ENCODE results near the gene ASB3. TPM values are rescaled to one million over a fixed set of nuclear protein-coding genes. Genes with fewer than 3 reads are reported as not detected.

Gene ASB3
- total RNA-seq, 1 experiment from 2014 or later = 11.9 TPM

DNA sequence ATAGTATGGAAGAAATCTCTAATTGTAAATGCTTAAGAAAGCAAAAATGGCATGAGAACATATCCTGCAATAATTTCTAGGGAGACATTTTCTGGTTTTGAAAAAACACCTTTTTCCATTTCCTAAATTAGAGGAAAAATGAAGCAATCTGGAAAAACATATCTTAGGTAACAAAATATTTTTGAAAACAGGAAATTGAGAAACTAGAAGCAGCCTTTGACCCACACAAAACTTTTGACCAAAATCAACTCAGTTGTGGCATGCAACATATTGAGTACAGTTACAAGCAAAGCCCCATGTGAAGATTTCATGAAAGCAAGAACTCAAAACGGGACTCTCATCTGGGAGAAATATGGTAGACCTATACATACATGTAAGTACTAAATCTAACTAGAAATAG is 47.7 kb downstream of the ASB3 start:
- Histone ChIP-seq H3K4me3 (ENCODE audit: low read length) (no peak overlapping the region), H3K4me1 (ENCODE audit: insufficient read depth, low read length) (no peaks in the 10 kb centered on the region), H3K9ac (ENCODE audit: low read length) (no peak overlapping the region), H2AFZ (ENCODE audit: low read length) (no peak overlapping the region), H3F3A (ENCODE audit: low read length, unreplicated experiment) (no peaks in the 10 kb centered on the region), H3K27ac (ENCODE audit: low read length) (no peak overlapping the region), H3K79me2 (ENCODE audit: low read length) (no peaks in the 10 kb centered on the region), H3K9me3 (ENCODE audit: low read length) (no peaks in the 10 kb centered on the region), H4K20me1 (ENCODE audit: low read length) (no peaks in the 10 kb centered on the region), H3K36me3 (ENCODE audit: low read depth, low read length) (no peaks in the 10 kb centered on the region), H3K9me2 (replicated peaks; ENCODE audit: low read length) (no peaks in the 10 kb centered on the region), H3K27me3 (ENCODE audit: low read length) (no peaks in the 10 kb centered on the region), H3K4me2 (ENCODE audit: low read length) (no peak overlapping the region)
- CTCF ChIA-PET = no interaction called here
- TF ChIP-seq, protein P1, sequence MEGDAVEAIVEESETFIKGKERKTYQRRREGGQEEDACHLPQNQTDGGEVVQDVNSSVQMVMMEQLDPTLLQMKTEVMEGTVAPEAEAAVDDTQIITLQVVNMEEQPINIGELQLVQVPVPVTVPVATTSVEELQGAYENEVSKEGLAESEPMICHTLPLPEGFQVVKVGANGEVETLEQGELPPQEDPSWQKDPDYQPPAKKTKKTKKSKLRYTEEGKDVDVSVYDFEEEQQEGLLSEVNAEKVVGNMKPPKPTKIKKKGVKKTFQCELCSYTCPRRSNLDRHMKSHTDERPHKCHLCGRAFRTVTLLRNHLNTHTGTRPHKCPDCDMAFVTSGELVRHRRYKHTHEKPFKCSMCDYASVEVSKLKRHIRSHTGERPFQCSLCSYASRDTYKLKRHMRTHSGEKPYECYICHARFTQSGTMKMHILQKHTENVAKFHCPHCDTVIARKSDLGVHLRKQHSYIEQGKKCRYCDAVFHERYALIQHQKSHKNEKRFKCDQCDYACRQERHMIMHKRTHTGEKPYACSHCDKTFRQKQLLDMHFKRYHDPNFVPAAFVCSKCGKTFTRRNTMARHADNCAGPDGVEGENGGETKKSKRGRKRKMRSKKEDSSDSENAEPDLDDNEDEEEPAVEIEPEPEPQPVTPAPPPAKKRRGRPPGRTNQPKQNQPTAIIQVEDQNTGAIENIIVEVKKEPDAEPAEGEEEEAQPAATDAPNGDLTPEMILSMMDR (conservative IDR thresholded peaks at IDR 0.05; ENCODE audit: low read depth, low read length) = no peak
- TF ChIP-seq EZH2phosphoT487 (IDR thresholded peaks at IDR 0.05; ENCODE audit: borderline replicate concordance, low read length) (no peak), EZH2 (IDR thresholded peaks at IDR 0.05; ENCODE audit: low read length, unreplicated experiment) (no peak)
- ATAC-seq (no peak), DNase-seq (no peak)
- intact Hi-C loops (cut with micrococcal nuclease) = no loop called here
- BruUV-seq (replicated peaks) = no TSS peak
- POLR2A ChIA-PET (ENCODE audit: unreplicated experiment) = no interaction called here

- no peak overlapping the region for H3K9ac ChIP-seq (ENCODE audit: low read length)
- BruUV-seq (replicated peaks) = no TSS peak
- no peaks in the 10 kb centered on the region for H4K20me1 ChIP-seq (ENCODE audit: low read length)
- H3K9me2 ChIP-seq (replicated peaks; ENCODE audit: low read length) = no peaks in the 10 kb centered on the region
- no peaks in the 10 kb centered on the region for H3K79me2 ChIP-seq (ENCODE audit: low read length)
- H3K27ac ChIP-seq (ENCODE audit: low read length) = no peak overlapping the region
- H2AFZ ChIP-seq (ENCODE audit: low read length) = no peak overlapping the region
- H3K4me1 ChIP-seq (ENCODE audit: insufficient read depth, low read length) = no peaks in the 10 kb centered on the region
- intact Hi-C loops (cut with micrococcal nuclease) = no loop called here
- DNase-seq (no peak), ATAC-seq (no peak)
- H3F3A ChIP-seq (ENCODE audit: low read length, unreplicated experiment) = no peaks in the 10 kb centered on the region
- TF ChIP-seq EZH2 (IDR thresholded peaks at IDR 0.05; ENCODE audit: low read length, unreplicated experiment) = no peak
- TF ChIP-seq, protein P1 (conservative IDR thresholded peaks at IDR 0.05; ENCODE audit: low read depth, low read length) = no peak
- no peak for TF ChIP-seq EZH2phosphoT487 (IDR thresholded peaks at IDR 0.05; ENCODE audit: borderline replicate concordance, low read length)
- H3K36me3 ChIP-seq (ENCODE audit: low read depth, low read length) = no peaks in the 10 kb centered on the region
- ChIA-PET POLR2A (ENCODE audit: unreplicated experiment) (no interaction called here), CTCF (no interaction called here)
- no peaks in the 10 kb centered on the region for H3K9me3 ChIP-seq (ENCODE audit: low read length)
- H3K27me3 ChIP-seq (ENCODE audit: low read length) = no peaks in the 10 kb centered on the region
- H3K4me2 ChIP-seq (ENCODE audit: low read length) = no peak overlapping the region
- H3K4me3 ChIP-seq (ENCODE audit: low read length) = no peak overlapping the region
These were observed 49.7 kb downstream of the ASB3 start for GRCh38 chr2:53737091-53737490.

DNA sequence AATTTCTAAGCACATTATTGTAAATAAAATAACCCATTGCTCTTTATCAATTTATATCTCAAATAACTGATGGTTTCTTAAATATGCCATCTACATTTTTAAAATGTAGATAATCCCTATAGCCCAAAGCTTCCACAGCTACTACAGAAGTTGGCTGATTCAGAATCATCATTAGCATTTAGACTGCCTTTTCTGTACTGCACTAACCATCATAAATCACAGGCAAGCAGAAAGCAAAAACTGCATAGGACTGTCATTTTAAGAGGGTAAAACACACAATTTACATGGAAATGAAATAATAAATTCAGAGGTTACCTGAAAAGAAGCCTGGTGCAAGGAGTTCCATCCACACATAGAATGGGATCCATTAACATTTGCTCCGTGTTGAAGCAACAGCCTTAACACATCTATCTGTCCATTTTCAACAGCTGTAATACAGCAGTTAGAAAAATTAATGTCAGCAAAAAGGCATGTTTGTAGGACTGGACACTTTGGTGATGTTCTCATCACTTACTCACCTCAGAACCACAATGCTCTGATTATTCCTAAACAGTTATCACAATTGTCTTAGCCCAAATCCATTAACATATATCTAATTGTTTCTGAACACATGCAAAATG is 57.5 kb downstream of the ASB3 start:
- H3F3A ChIP-seq (ENCODE audit: low read length, unreplicated experiment) = no peaks in the 10 kb centered on the region
- H3K4me3 ChIP-seq (ENCODE audit: low read length) = no peak overlapping the region
- no peaks in the 10 kb centered on the region for H3K79me2 ChIP-seq (ENCODE audit: low read length)
- H3K4me1 ChIP-seq (ENCODE audit: insufficient read depth, low read length) = no peaks in the 10 kb centered on the region
- no peak overlapping the region for H2AFZ ChIP-seq (ENCODE audit: low read length)
- H4K20me1 ChIP-seq (ENCODE audit: low read length) = no peaks in the 10 kb centered on the region
- no peaks in the 10 kb centered on the region for H3K36me3 ChIP-seq (ENCODE audit: low read depth, low read length)
- no peak overlapping the region for H3K9ac ChIP-seq (ENCODE audit: low read length)
- H3K9me3 ChIP-seq (ENCODE audit: low read length) = no peaks in the 10 kb centered on the region
- no peak for DNase-seq
- H3K27ac ChIP-seq (ENCODE audit: low read length) = no peak overlapping the region
- TF ChIP-seq, protein P1 (conservative IDR thresholded peaks at IDR 0.05; ENCODE audit: low read depth, low read length) = no peak
- TF ChIP-seq EZH2 (IDR thresholded peaks at IDR 0.05; ENCODE audit: low read length, unreplicated experiment) (no peak), EZH2phosphoT487 (IDR thresholded peaks at IDR 0.05; ENCODE audit: borderline replicate concordance, low read length) (no peak)
- ATAC-seq = no peak
- CTCF ChIA-PET = no interaction called here
- H3K27me3 ChIP-seq (ENCODE audit: low read length) = no peaks in the 10 kb centered on the region
- intact Hi-C loops (cut with micrococcal nuclease) = no loop called here
- POLR2A ChIA-PET (ENCODE audit: unreplicated experiment) = no interaction called here
- H3K9me2 ChIP-seq (replicated peaks; ENCODE audit: low read length) = no peaks in the 10 kb centered on the region
- BruUV-seq (replicated peaks) = no TSS peak
- no peak overlapping the region for H3K4me2 ChIP-seq (ENCODE audit: low read length)

Measured in PC-3 (cell line).